GM12878 (cell line): ENCODE data around the gene KCNH4. TPM values are rescaled to one million over a fixed set of nuclear protein-coding genes. Genes with fewer than 3 reads are reported as not detected.

Source experiments
- ATAC-seq: fragments of 200-7000 bp; cut with Tn5 transposase; 3 replicates; pipeline ENCODE4 v1.9.1; 2020; ENCODE audit warnings: mild to moderate bottlenecking, moderate library complexity
- BruUV-seq: library from RNA; stranded (reverse); fragments of 400-500 nt; replicated peaks from 2 replicates; lab custom pipeline; 2021; lab: Mats Ljungman, UMichigan
- CTCF ChIA-PET: fragments of 300-600 bp; sonication (Branson Sonifier 250); formaldehyde crosslinking; extraction: SDS; loops from one replicate; lab custom pipeline; 2021; ENCODE audit warnings: inconsistent platforms; lab: Yijun Ruan, JAX
- POLR2A ChIA-PET: fragments of 350-600 bp; formaldehyde crosslinking; extraction: SDS; loops from one replicate; lab custom pipeline; 2021; ENCODE audit warnings: inconsistent platforms; lab: Charles Lee
- RAD21 ChIA-PET: fragments of 300-600 bp; sonication (Branson Sonifier 250); formaldehyde crosslinking; loops from one replicate; lab custom pipeline; 2023; ENCODE audit warnings: antibody characterized with exemption; ENCODE audit not compliant: unreplicated experiment; lab: Charles Lee
- SMC1A ChIA-PET: fragments of 300-600 bp; sonication (Branson Sonifier 250); formaldehyde crosslinking; loops from one replicate; lab custom pipeline; 2023; ENCODE audit not compliant: unreplicated experiment, uncharacterized antibody; lab: Charles Lee
- DNase-seq: peaks from one replicate; pipeline ENCODE4 v3.0.0-alpha.2; 2011; ENCODE audit warnings: low read depth, low spot score
- FAIRE-seq: peaks from 3 replicates; lab custom pipeline; 2011; peaks lifted over from hg19 to GRCh38; lab: Jason Lieb, UNC
- H2AFZ ChIP-seq: 2 replicates; pipeline ENCODE4 v1.6.0; 2011; ENCODE audit warnings: low read depth, low read length, control low read depth; ENCODE audit not compliant: control insufficient read depth
- H3K27ac ChIP-seq: 2 replicates; pipeline ENCODE4 v1.5.1; 2011; ENCODE audit warnings: control low read depth; ENCODE audit not compliant: control insufficient read depth, insufficient read depth
- H3K27me3 ChIP-seq, 2 experiments: replicated peaks in 1 of 2; 2 replicates each; pipeline versions ENCODE4 v1.6.0 to v1.6.1; 2011; ENCODE audit warnings: low read length in 1 of 2; ENCODE audit not compliant: control insufficient read depth in 2 of 2, insufficient read depth in 2 of 2
- H3K36me3 ChIP-seq, 2 experiments: 2 replicates each; pipeline ENCODE4 v1.5.1; 2011; ENCODE audit warnings: low read length in 1 of 2; ENCODE audit not compliant: control insufficient read depth in 2 of 2, insufficient read depth in 2 of 2
- H3K4me1 ChIP-seq: 2 replicates; pipeline ENCODE4 v1.6.1; 2011; ENCODE audit warnings: mild to moderate bottlenecking, low read length, moderate library complexity, mixed read lengths; ENCODE audit not compliant: control insufficient read depth, insufficient read depth
- H3K4me2 ChIP-seq: 2 replicates; pipeline ENCODE4 v1.6.0; 2011; ENCODE audit warnings: control low read depth; ENCODE audit not compliant: control insufficient read depth, insufficient read depth
- H3K4me3 ChIP-seq: fragments of 200-600 bp; sonication (generic); 2 replicates; pipeline ENCODE4 v1.5.1; 2016
- H3K79me2 ChIP-seq: 2 replicates; pipeline ENCODE4 v1.6.0; 2011; ENCODE audit warnings: low read length; ENCODE audit not compliant: control insufficient read depth, insufficient read depth
- H3K9ac ChIP-seq: 2 replicates; pipeline ENCODE4 v1.8.0; 2011; ENCODE audit warnings: low read length, control low read depth, mixed read lengths; ENCODE audit not compliant: control insufficient read depth, insufficient read depth
- H3K9me3 ChIP-seq: replicated peaks from 3 replicates; pipeline ENCODE4 v1.5.1; 2011; ENCODE audit warnings: mild to moderate bottlenecking, low read length; ENCODE audit not compliant: control insufficient read depth, insufficient read depth
- H4K20me1 ChIP-seq: 2 replicates; pipeline ENCODE4 v1.6.0; 2011; ENCODE audit not compliant: control insufficient read depth, insufficient read depth
- CBFB ChIP-seq: IDR thresholded peaks from 2 replicates; pipeline ENCODE4 v1.6.1; 2016; ENCODE audit warnings: antibody characterized with exemption, low read depth
- CBX3 ChIP-seq: fragments of 200-600 bp; sonication (generic); IDR thresholded peaks from 2 replicates; pipeline ENCODE4 v1.6.1; 2016; ENCODE audit warnings: low read depth, borderline replicate concordance
- GABPA ChIP-seq: IDR thresholded peaks from 2 replicates; pipeline ENCODE4 v1.6.1; 2014; ENCODE audit warnings: antibody characterized with exemption, low read depth, mild to moderate bottlenecking, inconsistent platforms
- KDM1A ChIP-seq: fragments of 200-600 bp; sonication (generic); IDR thresholded peaks from 2 replicates; pipeline ENCODE4 v1.6.1; 2016; ENCODE audit warnings: borderline replicate concordance
- SMAD5 ChIP-seq: IDR thresholded peaks from 2 replicates; pipeline ENCODE4 v1.6.1; 2016; ENCODE audit warnings: antibody characterized with exemption, low read depth
- SP1 ChIP-seq: IDR thresholded peaks from one replicate; pipeline ENCODE4 v1.6.1; 2011; ENCODE audit warnings: low read depth, low read length
- SRF ChIP-seq, 2 experiments: IDR thresholded peaks; 2 replicates each; pipeline ENCODE4 v1.6.1; 2011; ENCODE audit warnings: low read depth in 2 of 2, low read length in 2 of 2, mild to moderate bottlenecking in 1 of 2, moderate library complexity in 1 of 2
- ZNF24 ChIP-seq: fragments of 450-650 bp; IDR thresholded peaks from 2 replicates; pipeline ENCODE4 v1.6.1; 2017; ENCODE audit warnings: antibody characterized with exemption, mild to moderate bottlenecking
- ZNF384 ChIP-seq: IDR thresholded peaks from 2 replicates; pipeline ENCODE4 v1.6.1; 2012; ENCODE audit warnings: low read depth, mild to moderate bottlenecking, low read length, improper control_type of control experiment, borderline replicate concordance
- WGBS: methylation state at CpG from one replicate; pipeline ENCODE4 v1.1.6; 2016; ENCODE audit warnings: low lambda C conversion rate; ENCODE audit not compliant: insufficient replicate concordance, insufficient coverage; ENCODE audit errors: missing lambda C conversion rate; 5-methylcytosine and 5-hydroxymethylcytosine counted together
- in situ Hi-C: fragments of 300-500 bp; cut with MboI; formaldehyde crosslinking; loops from 9 replicates; pipeline ENCODE4 v1.14.3; 2018; ENCODE audit warnings: mixed read lengths
- intact Hi-C: fragments of 100-400 bp; cut with micrococcal nuclease; formaldehyde crosslinking; loops from one replicate; pipeline ENCODE4 v1.14.2; 2022; ENCODE audit not compliant: unreplicated experiment
- polyA plus RNA-seq, 11 experiments: library from polyadenylated mRNA; depleted of rRNA in 4 of 11; unstranded in 6 of 11; stranded (reverse) in 5 of 11; fragments of >200 nt; fragmentation: Nextera tagmentation in 4 of 11; fragmentation: Illumina TruSeq in 1 of 11; extraction: Ambion mirVana in 4 of 11; extraction: Trizol in 1 of 11; gene quantifications; 1 replicate in 1 of 11; 2 replicates in 10 of 11; pipeline versions ENCODE4 v1.2.1 to v1.2.3, GENCODE V29; 2011 to 2016; ENCODE audit warnings: inconsistent platforms in 2 of 11, missing spikeins in 2 of 11, low read depth in 1 of 11
- total RNA-seq, 4 experiments: library from RNA; depleted of rRNA in 3 of 4; stranded (reverse); fragments of >200 nt in 3 of 4; fragmentation: Illumina TruSeq in 1 of 4; extraction: Trizol in 1 of 4; gene quantifications; 2 replicates each; pipeline versions ENCODE4 v1.2.1 to v1.2.3, GENCODE V29; 2013 to 2021
- TF ChIP-seq, protein P1 (sequence below): IDR thresholded peaks from 2 replicates; pipeline ENCODE4 v1.6.1; 2011; ENCODE audit warnings: borderline replicate concordance, low read depth, mild to moderate bottlenecking, moderate library complexity, mixed read lengths, low read length; ENCODE audit not compliant: insufficient read depth; ENCODE audit errors: extremely low read length

Gene KCNH4
- total and polyA plus RNA-seq, 10 of the 15 experiments (the other 5 are each of a cell fraction or from before 2014, with no cell fraction given): 0.03 to 0.88 (median 0.10) TPM; not detected in 2

DNA sequence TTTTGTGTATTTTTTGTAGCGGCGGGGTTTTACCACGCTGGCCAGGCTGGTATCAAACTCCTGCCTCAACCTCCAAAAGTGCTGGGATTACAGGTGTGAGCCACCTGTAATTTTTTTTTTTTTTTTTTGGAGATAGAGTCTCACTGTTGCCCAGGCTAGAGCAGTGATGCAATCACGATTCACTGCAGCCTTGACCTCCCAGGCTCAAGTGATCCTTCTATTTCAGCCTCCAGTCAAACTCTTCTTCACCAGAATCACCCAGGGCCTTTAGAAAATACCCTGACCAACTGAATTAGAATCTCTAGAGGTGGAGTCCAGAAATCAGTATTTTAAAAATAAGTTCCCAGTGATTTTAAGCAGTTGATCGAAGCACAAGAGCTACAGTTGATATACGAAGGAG lies 45.8 kb downstream of the KCNH4 start:
- POLR2A ChIA-PET: interaction anchor here (0.6 to 1.8 kb wide), 6 partner anchors 17 to 215 kb away, joined by 3 to 6 read pairs (median 4); no protein-coding TSS in a partner anchor
- no TSS peak for BruUV-seq
- 98% methylated on average over 6 of the region's 6 CpGs for WGBS
- Histone ChIP-seq H4K20me1 (peaks cover 25% of the 10 kb centered on the region; the same call in 1 of the 2 replicates), H3K4me2 (no peak overlapping the region), H3K4me1 (peaks cover 25% of the 10 kb centered on the region)
- SMC1A ChIA-PET: interaction anchor here (1.6 to 1.9 kb wide), 2 partner anchors 19 to 46 kb away, joined by 4 to 5 read pairs; partner anchors contain the start of gene KCNH4
- intact Hi-C loops: no loop called here
- no peak for TF ChIP-seq CBX3
- TF ChIP-seq ZNF24: no peak
- TF ChIP-seq, protein P1, sequence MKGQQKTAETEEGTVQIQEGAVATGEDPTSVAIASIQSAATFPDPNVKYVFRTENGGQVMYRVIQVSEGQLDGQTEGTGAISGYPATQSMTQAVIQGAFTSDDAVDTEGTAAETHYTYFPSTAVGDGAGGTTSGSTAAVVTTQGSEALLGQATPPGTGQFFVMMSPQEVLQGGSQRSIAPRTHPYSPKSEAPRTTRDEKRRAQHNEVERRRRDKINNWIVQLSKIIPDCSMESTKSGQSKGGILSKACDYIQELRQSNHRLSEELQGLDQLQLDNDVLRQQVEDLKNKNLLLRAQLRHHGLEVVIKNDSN: no peak
- TF ChIP-seq GABPA: no peak
- TF ChIP-seq KDM1A: no peak
- TF ChIP-seq SMAD5: no peak
- no peak for TF ChIP-seq SRF (IDR thresholded peaks at IDR 0.05; ENCODE audit: low read depth in 2 of 2, low read length in 2 of 2)
- TF ChIP-seq CBFB: no peak
- TF ChIP-seq SP1: no peak
- TF ChIP-seq ZNF384: no peak
- TF ChIP-seq, all 136 proteins: peak for 0
- in situ Hi-C loops: no loop called here
- H2AFZ ChIP-seq: no peak overlapping the region
- no peaks in the 10 kb centered on the region for H3K27me3 ChIP-seq
- DNase-seq (no peak), FAIRE-seq (no peak), ATAC-seq (no peak)
- H3K4me3 ChIP-seq: no peak overlapping the region
- ChIA-PET CTCF (interaction anchor here (1.5 to 2.4 kb wide), 3 partner anchors 9 to 49 kb away, joined by 5 to 7 read pairs (median 5); partner anchors contain the start of gene KAT2A), RAD21 (interaction anchor here (1.2 to 1.7 kb wide), 2 partner anchors 15 to 19 kb away, joined by 3 to 5 read pairs; no protein-coding TSS in a partner anchor)
- peaks cover 11 to 15% of the 10 kb centered on the region in 2 experiments; a peak in 3 of 4 replicates for H3K36me3 ChIP-seq
- no peak overlapping the region for H3K27ac ChIP-seq
- H3K9me3 ChIP-seq: no peaks in the 10 kb centered on the region
- no peak overlapping the region for H3K9ac ChIP-seq
- peaks cover 41% of the 10 kb centered on the region for H3K79me2 ChIP-seq
